Panc1 (cell line): ENCODE measurements around the gene SLC6A11. TPM values are rescaled to one million over a fixed set of nuclear protein-coding genes. Genes with fewer than 3 reads are reported as not detected.

Source experiments
- ATAC-seq: fragments of 200-7000 bp; cut with Tn5 transposase; 2 replicates; pipeline ENCODE4 v1.9.1; 2020; ENCODE audit warnings: mild to moderate bottlenecking, moderate library complexity
- BruUV-seq: library from RNA; stranded (reverse); fragments of 400-500 nt; replicated peaks from 2 replicates; lab custom pipeline; 2021; lab: Mats Ljungman, UMichigan
- CTCF ChIA-PET: fragments of 300-600 bp; sonication (Branson Sonifier 250); formaldehyde crosslinking; loops from one replicate; lab custom pipeline; 2022; ENCODE audit warnings: antibody characterized with exemption; lab: Charles Lee
- POLR2A ChIA-PET: fragments of 300-600 bp; sonication (Branson Sonifier 250); formaldehyde crosslinking; loops from one replicate; lab custom pipeline; 2022; ENCODE audit warnings: antibody characterized with exemption; lab: Charles Lee
- DNase-seq: peaks from one replicate; pipeline ENCODE4 v3.0.0-alpha.2; 2010; ENCODE audit warnings: low read depth, low spot score
- H3K27ac ChIP-seq: 2 replicates; pipeline ENCODE4 v1.5.1; 2011; ENCODE audit warnings: mild to moderate bottlenecking, low read length, inconsistent platforms
- H3K27me3 ChIP-seq: fragments of 200-500 bp; sonication (Bioruptor generic); 2 replicates; pipeline ENCODE4 v1.6.0; 2014; ENCODE audit warnings: low read length, inconsistent platforms; ENCODE audit not compliant: control insufficient read depth, insufficient read depth
- H3K36me3 ChIP-seq: fragments of 200-500 bp; sonication (Bioruptor generic); 2 replicates; pipeline ENCODE4 v1.5.1; 2014; ENCODE audit warnings: inconsistent platforms, mild to moderate bottlenecking, low read length, moderate library complexity; ENCODE audit not compliant: control insufficient read depth, insufficient read depth
- H3K4me1 ChIP-seq: 2 replicates; pipeline ENCODE4 v1.5.1; 2011; ENCODE audit warnings: inconsistent platforms, mild to moderate bottlenecking, low read length, moderate library complexity; ENCODE audit not compliant: control insufficient read depth, insufficient read depth
- H3K4me3 ChIP-seq, 2 experiments: 2 replicates each; pipeline ENCODE4 v1.5.1; 2011 to 2012; ENCODE audit warnings: low read depth in 2 of 2, low read length in 2 of 2, mild to moderate bottlenecking in 2 of 2, inconsistent platforms in 1 of 2, moderate library complexity in 1 of 2
- H3K9me3 ChIP-seq: fragments of 200-500 bp; sonication (Bioruptor generic); 2 replicates; pipeline ENCODE4 v1.5.1; 2014; ENCODE audit warnings: low read depth, mild to moderate bottlenecking, inconsistent platforms, low read length, moderate library complexity; ENCODE audit not compliant: control insufficient read depth, insufficient read depth
- POLR2AphosphoS5 ChIP-seq: IDR thresholded peaks from 2 replicates; pipeline ENCODE4 v1.6.1; 2012; ENCODE audit warnings: mild to moderate bottlenecking, low read depth, low read length, moderate library complexity
- SIN3A ChIP-seq: IDR thresholded peaks from 2 replicates; pipeline ENCODE4 v1.6.1; 2012; ENCODE audit warnings: low read depth, mild to moderate bottlenecking, low read length, moderate library complexity, borderline replicate concordance; ENCODE audit not compliant: insufficient read depth
- TCF7L2 ChIP-seq: IDR thresholded peaks from 2 replicates; pipeline ENCODE4 v1.6.1; 2011; ENCODE audit warnings: mild to moderate bottlenecking, low read depth, low read length, inconsistent platforms
- in situ Hi-C: cut with HindIII; loops from 2 replicates; pipeline ENCODE4 v1.10.0; 2016; ENCODE audit warnings: low sequenced_read_pairs, low pct_unique_long_range_greater_than_20kb
- intact Hi-C: fragments of 100-400 bp; cut with micrococcal nuclease; formaldehyde crosslinking; loops from one replicate; pipeline ENCODE4 v1.10.0; 2022; ENCODE audit not compliant: unreplicated experiment
- total RNA-seq: library from RNA; stranded (reverse); gene quantifications from one replicate; pipeline ENCODE4 v1.2.1, GENCODE V29; 2021; ENCODE audit not compliant: unreplicated experiment
- TF ChIP-seq, protein P1 (sequence below), 2 experiments: IDR thresholded peaks; 2 replicates each; pipeline ENCODE4 v1.6.1; 2011 to 2012; ENCODE audit warnings: low read depth in 2 of 2, control low read depth in 1 of 2, low read length in 1 of 2, mild to moderate bottlenecking in 1 of 2, moderate library complexity in 1 of 2; ENCODE audit not compliant: insufficient read depth in 1 of 2
- TF ChIP-seq, protein P2 (sequence below): fragments of 450-650 bp; IDR thresholded peaks from 2 replicates; pipeline ENCODE4 v1.5.1; 2017; ENCODE audit warnings: mild to moderate bottlenecking

SLC6A11 gene
- total RNA-seq, 1 experiment from 2014 or later, result not detected

- in situ Hi-C loops, result no loop called here
- CTCF ChIA-PET, result no interaction called here
Measured at GRCh38 chr3:10956531-10956930, 140.5 kb downstream of the SLC6A11 start.

GRCh38 chr3:10956986-10957385, 141.0 kb downstream of the SLC6A11 start:
- TF ChIP-seq SIN3A (no peak), TCF7L2 (no peak), POLR2AphosphoS5 (no peak)
- TF ChIP-seq, protein P1, sequence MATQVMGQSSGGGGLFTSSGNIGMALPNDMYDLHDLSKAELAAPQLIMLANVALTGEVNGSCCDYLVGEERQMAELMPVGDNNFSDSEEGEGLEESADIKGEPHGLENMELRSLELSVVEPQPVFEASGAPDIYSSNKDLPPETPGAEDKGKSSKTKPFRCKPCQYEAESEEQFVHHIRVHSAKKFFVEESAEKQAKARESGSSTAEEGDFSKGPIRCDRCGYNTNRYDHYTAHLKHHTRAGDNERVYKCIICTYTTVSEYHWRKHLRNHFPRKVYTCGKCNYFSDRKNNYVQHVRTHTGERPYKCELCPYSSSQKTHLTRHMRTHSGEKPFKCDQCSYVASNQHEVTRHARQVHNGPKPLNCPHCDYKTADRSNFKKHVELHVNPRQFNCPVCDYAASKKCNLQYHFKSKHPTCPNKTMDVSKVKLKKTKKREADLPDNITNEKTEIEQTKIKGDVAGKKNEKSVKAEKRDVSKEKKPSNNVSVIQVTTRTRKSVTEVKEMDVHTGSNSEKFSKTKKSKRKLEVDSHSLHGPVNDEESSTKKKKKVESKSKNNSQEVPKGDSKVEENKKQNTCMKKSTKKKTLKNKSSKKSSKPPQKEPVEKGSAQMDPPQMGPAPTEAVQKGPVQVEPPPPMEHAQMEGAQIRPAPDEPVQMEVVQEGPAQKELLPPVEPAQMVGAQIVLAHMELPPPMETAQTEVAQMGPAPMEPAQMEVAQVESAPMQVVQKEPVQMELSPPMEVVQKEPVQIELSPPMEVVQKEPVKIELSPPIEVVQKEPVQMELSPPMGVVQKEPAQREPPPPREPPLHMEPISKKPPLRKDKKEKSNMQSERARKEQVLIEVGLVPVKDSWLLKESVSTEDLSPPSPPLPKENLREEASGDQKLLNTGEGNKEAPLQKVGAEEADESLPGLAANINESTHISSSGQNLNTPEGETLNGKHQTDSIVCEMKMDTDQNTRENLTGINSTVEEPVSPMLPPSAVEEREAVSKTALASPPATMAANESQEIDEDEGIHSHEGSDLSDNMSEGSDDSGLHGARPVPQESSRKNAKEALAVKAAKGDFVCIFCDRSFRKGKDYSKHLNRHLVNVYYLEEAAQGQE (IDR thresholded peaks at IDR 0.05; ENCODE audit: insufficient read depth in 1 of 2, low read depth in 2 of 2, low read length in 1 of 2), result no peak
- TF ChIP-seq, protein P2, sequence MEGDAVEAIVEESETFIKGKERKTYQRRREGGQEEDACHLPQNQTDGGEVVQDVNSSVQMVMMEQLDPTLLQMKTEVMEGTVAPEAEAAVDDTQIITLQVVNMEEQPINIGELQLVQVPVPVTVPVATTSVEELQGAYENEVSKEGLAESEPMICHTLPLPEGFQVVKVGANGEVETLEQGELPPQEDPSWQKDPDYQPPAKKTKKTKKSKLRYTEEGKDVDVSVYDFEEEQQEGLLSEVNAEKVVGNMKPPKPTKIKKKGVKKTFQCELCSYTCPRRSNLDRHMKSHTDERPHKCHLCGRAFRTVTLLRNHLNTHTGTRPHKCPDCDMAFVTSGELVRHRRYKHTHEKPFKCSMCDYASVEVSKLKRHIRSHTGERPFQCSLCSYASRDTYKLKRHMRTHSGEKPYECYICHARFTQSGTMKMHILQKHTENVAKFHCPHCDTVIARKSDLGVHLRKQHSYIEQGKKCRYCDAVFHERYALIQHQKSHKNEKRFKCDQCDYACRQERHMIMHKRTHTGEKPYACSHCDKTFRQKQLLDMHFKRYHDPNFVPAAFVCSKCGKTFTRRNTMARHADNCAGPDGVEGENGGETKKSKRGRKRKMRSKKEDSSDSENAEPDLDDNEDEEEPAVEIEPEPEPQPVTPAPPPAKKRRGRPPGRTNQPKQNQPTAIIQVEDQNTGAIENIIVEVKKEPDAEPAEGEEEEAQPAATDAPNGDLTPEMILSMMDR, result no peak
- intact Hi-C loops (no loop called here), in situ Hi-C loops (no loop called here)
- DNase-seq (no peak), ATAC-seq (no peak)
- H3K4me3 ChIP-seq, result no peak overlapping the region
- H3K27me3 ChIP-seq, result no peaks in the 10 kb centered on the region
- no peak overlapping the region for H3K27ac ChIP-seq
- H3K36me3 ChIP-seq, result no peaks in the 10 kb centered on the region
- BruUV-seq, result no TSS peak
- no peaks in the 10 kb centered on the region for H3K4me1 ChIP-seq
- no peaks in the 10 kb centered on the region for H3K9me3 ChIP-seq
- ChIA-PET POLR2A (no interaction called here), CTCF (no interaction called here)

More at GRCh38 chr3:10956531-10956930, 140.5 kb downstream of the SLC6A11 start:
- H3K27me3 ChIP-seq, result no peaks in the 10 kb centered on the region
- no peaks in the 10 kb centered on the region for H3K9me3 ChIP-seq
- no peak for DNase-seq
- intact Hi-C loops, result no loop called here
- no peak overlapping the region for H3K27ac ChIP-seq
- no peak for ATAC-seq
- H3K4me1 ChIP-seq, result no peaks in the 10 kb centered on the region
- no peak for TF ChIP-seq SIN3A
- no peak for TF ChIP-seq TCF7L2
- TF ChIP-seq, protein P2, result no peak
- TF ChIP-seq, protein P1 (IDR thresholded peaks at IDR 0.05; ENCODE audit: insufficient read depth in 1 of 2, low read depth in 2 of 2, low read length in 1 of 2), result no peak
- TF ChIP-seq POLR2AphosphoS5, result no peak
- no peak overlapping the region for H3K4me3 ChIP-seq
- no TSS peak for BruUV-seq
- POLR2A ChIA-PET, result no interaction called here
- H3K36me3 ChIP-seq, result no peaks in the 10 kb centered on the region
